ENCODE results near the gene C1QL1. TPM values are rescaled to one million over a fixed set of nuclear protein-coding genes. Genes with fewer than 3 reads are reported as not detected.

C1QL1 gene
- total RNA-seq, 1 donor from 2014 or later, result 0.45 TPM

DNA sequence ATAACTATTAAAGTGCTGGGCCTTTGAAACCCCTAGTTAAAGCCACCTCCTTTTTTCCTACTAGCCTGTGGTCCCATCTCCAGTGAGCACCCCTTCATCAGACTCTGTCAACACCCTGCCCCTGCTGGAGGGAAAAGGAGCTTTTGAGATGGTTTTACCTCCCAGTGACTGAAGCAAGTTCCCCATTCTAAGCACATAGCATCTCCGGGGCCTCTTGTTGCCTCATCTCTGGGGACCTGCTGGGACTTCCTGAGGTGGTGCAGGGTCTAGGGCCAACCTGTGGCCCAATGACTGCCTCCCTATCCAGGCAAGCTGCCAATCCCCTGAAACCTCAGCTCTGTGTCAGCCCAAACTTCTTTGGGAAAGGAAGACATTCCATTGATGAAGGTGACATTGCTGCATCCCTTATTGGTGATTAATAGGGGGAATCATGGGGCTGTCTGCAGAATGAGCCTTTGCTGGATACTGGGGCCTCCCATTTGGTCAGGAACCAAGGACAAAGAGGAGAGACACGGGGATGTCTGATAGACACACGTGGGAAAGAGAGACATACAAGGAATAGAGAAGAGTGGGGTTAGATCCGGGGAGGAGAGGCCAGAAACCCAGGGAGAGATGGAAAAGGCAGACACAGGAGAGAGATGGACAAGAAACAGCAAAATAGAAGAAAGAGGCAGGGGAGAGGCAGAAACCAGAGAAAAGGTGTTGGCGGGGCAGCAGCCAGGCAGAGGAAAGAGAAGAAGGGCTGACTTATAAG lies 2.4 kb downstream of the C1QL1 start:
- intact Hi-C loops (cut with micrococcal nuclease), result loop anchor here (5.0 kb wide), 2 partner anchors 57 to 167 kb away; partner anchors contain the start of gene PLCD3

GRCh38 chr17:44961921-44962350 lies 6.2 kb downstream of the C1QL1 start:
- intact Hi-C loops (cut with micrococcal nuclease), result no loop called here

- intact Hi-C loops (cut with micrococcal nuclease), result no loop called here
Observed at GRCh38 chr17:44960691-44961090, 7.4 kb downstream of the C1QL1 start.

DNA sequence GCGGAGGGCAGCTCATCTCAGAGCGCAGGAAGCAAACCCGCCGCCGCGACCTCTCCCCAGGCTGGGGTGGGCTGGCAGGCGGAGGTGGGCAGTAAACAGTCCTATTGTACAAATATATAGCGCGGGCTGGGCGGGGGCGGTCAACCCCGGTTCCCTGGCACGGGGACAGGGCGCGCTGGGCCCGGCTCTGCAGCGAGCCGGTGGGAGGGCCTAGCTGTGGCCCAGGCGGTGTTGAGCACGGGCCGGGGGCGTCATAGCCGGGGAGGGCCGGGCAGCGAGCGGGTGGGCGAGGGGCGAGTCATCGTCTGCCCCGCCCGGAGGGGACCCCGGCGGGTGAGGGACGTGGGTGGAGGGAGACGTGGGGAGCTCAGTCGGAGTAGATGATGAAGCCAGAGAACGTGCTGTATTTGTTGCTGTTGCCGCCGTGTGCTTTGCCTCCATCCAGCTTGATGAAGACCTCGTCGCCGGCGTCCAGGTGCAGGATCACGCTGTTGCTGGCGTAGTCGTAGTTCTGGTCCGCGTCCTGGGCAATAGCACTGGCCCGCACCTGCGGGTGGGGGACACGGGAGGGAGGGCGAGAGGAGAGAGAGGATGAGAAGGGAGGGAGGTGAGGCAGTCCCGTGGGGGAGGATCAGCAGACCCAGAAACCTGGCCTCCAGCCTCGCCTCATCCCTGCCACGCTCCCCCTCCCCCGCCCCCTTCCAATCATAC lies 8.1 kb downstream of the C1QL1 start:
- intact Hi-C loops (cut with micrococcal nuclease), result no loop called here

DNA sequence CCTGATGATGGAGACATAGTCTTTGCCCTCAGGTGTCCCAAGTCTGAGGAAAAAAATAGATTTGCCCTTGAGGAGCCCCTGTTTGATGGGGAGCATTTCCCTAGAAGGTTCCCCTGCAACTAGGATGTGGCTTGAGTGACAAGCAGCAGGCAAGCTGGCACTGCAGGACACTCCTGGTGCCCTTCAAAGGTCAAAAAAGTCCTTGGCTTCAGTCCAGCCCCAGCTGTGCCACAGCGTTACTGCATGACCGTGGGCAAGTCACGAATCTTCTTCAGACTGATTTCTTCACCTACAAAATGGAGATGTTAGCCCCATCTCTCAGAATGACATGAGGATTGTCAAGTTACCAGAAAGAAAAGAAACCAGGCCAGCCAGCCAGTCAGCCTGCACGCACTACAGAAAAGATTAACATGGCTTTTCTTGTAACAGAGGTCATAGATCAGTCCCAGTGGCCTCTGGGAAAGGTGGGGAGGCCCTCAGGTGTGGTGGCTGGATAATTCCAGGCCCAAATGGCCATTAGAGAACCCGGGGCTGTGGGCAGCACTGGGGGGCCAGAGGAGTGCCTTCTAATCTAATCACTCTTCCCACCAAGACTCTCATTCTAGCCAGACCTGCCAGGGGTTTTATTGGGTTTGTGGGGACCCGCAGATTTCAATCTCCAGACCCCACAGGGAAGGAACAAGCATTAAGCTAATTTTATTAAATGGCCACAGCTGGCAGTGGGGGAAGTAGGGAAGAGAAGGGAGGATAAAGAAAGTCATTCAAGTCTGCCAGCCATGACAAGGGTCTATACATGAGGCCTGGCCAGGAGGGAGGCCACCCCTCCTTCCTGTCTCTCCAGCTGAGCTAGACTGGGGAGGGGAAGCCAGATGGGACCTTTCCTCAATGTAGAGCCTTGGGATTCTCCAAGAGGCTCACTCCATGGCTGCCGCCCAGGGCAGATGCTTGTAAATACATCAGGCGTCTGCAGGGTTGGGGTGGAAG lies 10.8 kb downstream of the C1QL1 start:
- intact Hi-C loops (cut with micrococcal nuclease), result no loop called here

- intact Hi-C loops (cut with micrococcal nuclease), result no loop called here
Observed at GRCh38 chr17:44955674-44956425, 12.3 kb downstream of the C1QL1 start.

DNA sequence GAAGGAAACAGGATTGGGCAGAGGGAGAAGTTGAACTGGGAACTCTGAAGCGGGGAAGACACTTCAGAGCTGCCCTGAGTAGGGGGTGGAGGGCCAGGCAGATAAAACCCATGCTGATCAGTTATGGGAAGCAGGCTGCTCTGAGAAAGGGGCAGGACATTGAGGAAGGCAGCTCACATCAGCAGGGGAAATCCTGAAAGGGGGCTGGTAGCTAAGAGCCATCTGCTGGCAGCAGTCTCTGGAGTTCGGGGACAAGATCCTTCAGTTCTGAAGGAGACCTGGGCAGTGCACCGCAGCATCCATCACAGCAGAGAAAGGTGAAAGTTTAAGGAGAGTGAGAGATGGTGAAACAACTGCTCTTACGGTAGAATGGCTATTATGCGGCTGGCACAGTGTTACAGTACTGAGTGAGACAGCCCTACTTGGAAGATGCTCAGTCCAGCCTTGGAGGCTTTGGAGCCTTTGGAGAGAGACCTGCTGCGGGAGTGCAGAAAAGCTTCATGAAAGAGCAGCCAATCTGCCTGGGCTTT lies 15.1 kb downstream of the C1QL1 start:
- intact Hi-C loops (cut with micrococcal nuclease), result no loop called here

DNA sequence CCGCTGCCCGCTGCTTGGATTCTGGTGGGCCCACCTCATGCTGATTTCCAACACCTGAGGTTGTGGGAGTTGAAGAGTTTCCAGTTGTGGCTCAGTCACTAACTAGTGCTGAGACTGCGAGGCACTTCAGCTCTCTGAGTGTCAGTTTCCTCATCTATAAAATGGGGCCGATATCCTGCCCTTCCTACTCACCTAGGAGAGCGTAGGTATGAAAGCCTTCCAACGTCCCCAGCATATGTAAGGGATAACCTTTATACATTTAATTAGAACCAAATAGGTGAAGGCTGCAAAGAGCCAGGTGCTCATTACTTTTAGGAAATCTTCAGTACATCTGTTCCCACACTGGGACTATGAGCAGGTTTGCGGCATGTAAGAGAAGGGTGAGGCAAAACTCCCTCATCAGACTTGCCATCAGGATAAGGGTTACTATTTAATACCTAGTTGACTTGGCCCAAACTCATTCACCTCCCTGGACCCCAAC lies 19.7 kb downstream of the C1QL1 start:
- intact Hi-C loops (cut with micrococcal nuclease), result loop anchor here (10.0 kb wide), 1 partner anchor 186 kb away; the partner anchor contains the start of genes ACBD4 and PLCD3

DNA sequence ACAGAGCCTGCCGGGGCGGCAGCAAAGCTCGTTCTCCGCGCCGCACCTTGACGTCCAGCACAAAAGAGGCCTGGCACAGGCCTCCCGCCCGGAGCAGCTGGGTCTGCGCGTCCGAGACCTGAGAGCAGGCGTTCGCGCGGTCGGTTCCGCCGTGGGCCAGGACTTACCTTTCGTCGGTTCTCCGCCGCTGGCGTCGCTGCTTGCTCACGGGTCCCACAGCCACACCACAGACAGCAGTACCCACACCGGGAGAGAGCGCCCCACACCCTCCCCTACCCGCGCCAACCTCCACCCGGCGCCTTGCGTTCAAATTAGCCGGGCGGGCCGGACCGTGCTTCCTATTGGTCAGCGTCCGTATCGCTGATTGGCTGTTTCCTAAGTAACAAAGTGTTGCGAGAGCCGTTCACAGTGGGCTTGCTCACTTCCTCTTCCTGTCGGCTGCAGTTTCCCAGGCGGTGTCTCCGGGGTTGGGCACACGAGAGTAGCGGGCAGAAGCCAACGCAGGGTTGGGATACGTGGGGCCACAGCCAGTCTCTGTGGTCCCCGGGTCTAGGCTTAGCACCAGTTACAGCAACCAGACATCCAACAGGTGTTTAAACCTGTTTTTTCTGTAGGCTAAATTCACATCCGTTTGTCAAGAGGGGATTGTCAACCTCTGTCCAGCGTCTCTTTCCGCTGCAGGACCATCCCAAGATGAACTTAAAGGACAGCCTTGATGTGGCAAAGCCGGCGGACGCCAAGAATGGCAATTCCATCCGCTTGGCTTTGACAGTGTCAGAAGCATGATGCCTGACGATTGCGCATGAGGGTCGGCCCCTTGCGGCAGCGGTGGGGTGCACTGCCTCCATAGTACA lies 20.4 kb downstream of the C1QL1 start, which contains the start of gene KIF18B:
TSS of gene KIF18B (minus strand) at position 313 of the 854 bp plus-strand sequence. CDS start 11,429 bp downstream, outside the sequence.
- intact Hi-C loops (cut with micrococcal nuclease), result loop anchor here (1.0 to 10.0 kb wide), 3 partner anchors 21 to 187 kb away; partner anchors contain the start of genes ACBD4, C1QL1, NMT1 and PLCD3

DNA sequence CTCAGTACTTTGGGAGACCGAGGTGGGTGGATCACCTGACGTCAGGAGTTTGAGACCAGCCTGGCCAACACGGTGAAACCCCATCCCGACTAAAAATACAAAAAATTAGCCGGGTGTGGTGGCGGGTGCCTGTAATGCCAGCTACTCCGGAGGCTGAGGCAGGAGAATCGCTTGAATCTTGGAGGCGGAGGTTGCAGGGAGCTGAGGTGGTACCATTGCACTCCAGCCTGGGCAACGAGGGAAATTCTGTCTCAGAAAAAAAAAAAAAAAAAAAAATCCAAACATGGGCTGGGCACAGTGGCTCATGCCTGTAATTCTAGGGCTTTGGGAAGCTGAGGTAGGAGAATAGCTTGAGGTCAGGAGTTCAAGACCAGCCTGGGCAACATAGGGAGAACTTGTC lies 22.5 kb downstream of the C1QL1 start:
- intact Hi-C loops (cut with micrococcal nuclease), result loop anchor here (10.0 kb wide), 1 partner anchor 189 kb away; the partner anchor contains the start of genes ACBD4 and PLCD3

- intact Hi-C loops (cut with micrococcal nuclease), result loop anchor here (10.0 kb wide), 1 partner anchor 192 kb away; the partner anchor contains the start of genes ACBD4 and PLCD3
Observed at GRCh38 chr17:44942456-44942855, 25.6 kb downstream of the C1QL1 start.

GRCh38 chr17:44941712-44942331 lies 26.3 kb downstream of the C1QL1 start:
- intact Hi-C loops (cut with micrococcal nuclease), result loop anchor here (10.0 kb wide), 1 partner anchor 193 kb away; the partner anchor contains the start of genes ACBD4 and PLCD3

GRCh38 chr17:44940768-44941167 lies 27.3 kb downstream of the C1QL1 start:
- intact Hi-C loops (cut with micrococcal nuclease), result loop anchor here (10.0 kb wide), 1 partner anchor 194 kb away; the partner anchor contains the start of genes ACBD4 and PLCD3

DNA sequence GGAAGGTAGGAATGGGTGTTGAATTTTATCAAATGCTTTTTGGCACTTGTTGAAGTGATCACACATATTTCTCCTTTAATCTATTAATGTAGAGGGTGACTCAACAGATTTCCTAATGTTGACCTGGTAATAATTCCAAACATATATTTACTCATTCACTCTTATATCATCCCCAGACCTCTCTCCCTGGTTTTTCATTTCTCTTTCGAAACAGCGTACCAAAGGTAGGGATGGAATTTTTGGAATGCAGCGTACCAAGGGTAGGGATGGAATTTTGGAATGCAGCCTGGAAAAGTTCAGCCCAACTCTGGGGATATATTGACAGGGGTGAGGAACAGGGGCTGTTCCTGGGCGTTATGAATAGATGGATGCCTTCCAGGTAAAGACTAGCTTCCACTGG lies 27.8 kb downstream of the C1QL1 start:
- intact Hi-C loops (cut with micrococcal nuclease), result loop anchor here (10.0 kb wide), 1 partner anchor 194 kb away; the partner anchor contains the start of genes ACBD4 and PLCD3

- intact Hi-C loops (cut with micrococcal nuclease), result no loop called here
Observed at GRCh38 chr17:44935116-44935515, 33.0 kb downstream of the C1QL1 start.

DNA sequence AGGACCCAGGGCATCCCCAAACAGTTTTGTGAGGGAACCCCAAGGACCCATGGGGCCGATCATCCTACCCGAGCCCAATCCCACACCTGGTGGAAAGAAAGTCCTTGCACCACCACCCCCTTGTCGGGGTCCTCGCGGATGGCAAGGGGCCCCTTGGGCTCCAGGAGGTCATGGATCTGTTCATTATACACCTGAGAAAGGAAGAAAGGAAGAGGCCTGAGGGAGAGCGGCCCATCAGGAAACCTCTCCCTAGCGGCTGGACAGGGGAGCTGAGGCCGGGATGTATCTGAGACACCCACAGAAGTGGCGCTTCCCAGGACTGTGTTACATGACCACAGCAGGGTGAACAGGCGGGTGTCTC lies 33.4 kb downstream of the C1QL1 start:
- intact Hi-C loops (cut with micrococcal nuclease), result no loop called here

- intact Hi-C loops (cut with micrococcal nuclease), result no loop called here
Observed at GRCh38 chr17:44933824-44934744, 34.0 kb downstream of the C1QL1 start.

Measured in T-helper 2 cell treated with Interferon-gamma antibody and Interleukin-4, amounts not matched to agents 100 ng/mL and 5 ng/mL, for 36 hours (primary cell).